KOPT-K1 (cell line): Measurements from ENCODE around the gene NCOA6.

ENCODE experiments used
- H3K27ac ChIP-seq: fragments of 200-600 bp; sonication (generic); 2 replicates; pipeline ENCODE4 v1.5.1; 2016; ENCODE audit warnings: antibody characterized with exemption, mild to moderate bottlenecking, low read depth, low read length; ENCODE audit not compliant: poor library complexity, severe bottlenecking
- H3K36me3 ChIP-seq: fragments of 200-600 bp; sonication (generic); 2 replicates; pipeline ENCODE4 v1.5.1; 2017; ENCODE audit warnings: antibody characterized with exemption, mild to moderate bottlenecking, low read length, moderate library complexity; ENCODE audit not compliant: insufficient read depth
- H3K9me3 ChIP-seq: fragments of 200-600 bp; sonication (generic); 2 replicates; pipeline ENCODE4 v1.5.1; 2017; ENCODE audit warnings: antibody characterized with exemption, low read length, mild to moderate bottlenecking; ENCODE audit not compliant: insufficient read depth, poor library complexity, severe bottlenecking

NCOA6 gene

GRCh38 chr20:34710861-34711574, 114.4 kb downstream of the NCOA6 start:
- no peaks in the 10 kb centered on the region for H3K9me3 ChIP-seq
- H3K36me3 ChIP-seq, result peaks cover 35% of the 10 kb centered on the region
- H3K27ac ChIP-seq, result no peak overlapping the region

GRCh38 chr20:34710568-34710839, 114.9 kb downstream of the NCOA6 start:
- Histone ChIP-seq H3K27ac (no peak overlapping the region), H3K36me3 (peaks cover 30% of the 10 kb centered on the region), H3K9me3 (no peaks in the 10 kb centered on the region)

GRCh38 chr20:34709831-34710567, 115.5 kb downstream of the NCOA6 start:
- Histone ChIP-seq H3K9me3 (no peaks in the 10 kb centered on the region), H3K27ac (peak overlapping the region; percentile 63), H3K36me3 (peaks cover 25% of the 10 kb centered on the region)

GRCh38 chr20:34709044-34709830, 116.2 kb downstream of the NCOA6 start:
- peak overlapping the region; percentile 63 for H3K27ac ChIP-seq

GRCh38 chr20:34708621-34709043, 116.8 kb downstream of the NCOA6 start:
- Histone ChIP-seq H3K9me3 (no peaks in the 10 kb centered on the region), H3K36me3 (peaks cover 11% of the 10 kb centered on the region), H3K27ac (peak overlapping the region; percentile 63)

More at GRCh38 chr20:34709044-34709830, 116.2 kb downstream of the NCOA6 start:
- Histone ChIP-seq H3K9me3 (no peaks in the 10 kb centered on the region), H3K36me3 (peaks cover 17% of the 10 kb centered on the region)

- Histone ChIP-seq H3K36me3 (no peaks in the 10 kb centered on the region), H3K9me3 (no peaks in the 10 kb centered on the region), H3K27ac (no peak overlapping the region)
These were observed 118.3 kb downstream of the NCOA6 start for GRCh38 chr20:34706912-34707784.

- Histone ChIP-seq H3K36me3 (no peaks in the 10 kb centered on the region), H3K27ac (no peak overlapping the region), H3K9me3 (no peaks in the 10 kb centered on the region)
These were observed 119.1 kb downstream of the NCOA6 start for GRCh38 chr20:34706302-34706875.

GRCh38 chr20:34705397-34706301, 119.8 kb downstream of the NCOA6 start:
- Histone ChIP-seq H3K27ac (no peak overlapping the region), H3K9me3 (no peaks in the 10 kb centered on the region), H3K36me3 (no peaks in the 10 kb centered on the region)

- Histone ChIP-seq H3K36me3 (no peaks in the 10 kb centered on the region), H3K27ac (peak overlapping the region; percentile 50), H3K9me3 (no peaks in the 10 kb centered on the region)
These were observed 120.4 kb downstream of the NCOA6 start for GRCh38 chr20:34705008-34705396.

- Histone ChIP-seq H3K36me3 (no peaks in the 10 kb centered on the region), H3K27ac (peak within 1 kb of the TSS; percentile 50), H3K9me3 (no peaks in the 10 kb centered on the region)
These were observed 121.1 kb downstream of the NCOA6 start, which contains the start of gene TP53INP2 for GRCh38 chr20:34704177-34705007. Gene TP53INP2 (plus strand): TSS chr20:34704344. CDS start chr20:34708740, 4,396 bp downstream.

GRCh38 chr20:34703424-34704176, 121.9 kb downstream of the NCOA6 start:
- no peaks in the 10 kb centered on the region for H3K9me3 ChIP-seq
- peak overlapping the region; percentile 50 for H3K27ac ChIP-seq
- H3K36me3 ChIP-seq, result no peaks in the 10 kb centered on the region

GRCh38 chr20:34703061-34703423, 122.4 kb downstream of the NCOA6 start:
- Histone ChIP-seq H3K9me3 (no peaks in the 10 kb centered on the region), H3K27ac (no peak overlapping the region), H3K36me3 (no peaks in the 10 kb centered on the region)
